GM19025 (cell line): ENCODE results near the gene RYR2.
"Not testable (repeated sequence)": the region's sequence is repeated elsewhere in the genome, so short reads cannot be mapped to it uniquely, and the experiment has no call there.

Experiments
- ATAC-seq: cut with Tn5 transposase; IDR thresholded peaks from one replicate; pipeline ENCODE4 v1.9.1; 2021; ENCODE audit warnings: mild to moderate bottlenecking, low read depth, moderate library complexity; ENCODE audit not compliant: unreplicated experiment

RYR2 gene

DNA sequence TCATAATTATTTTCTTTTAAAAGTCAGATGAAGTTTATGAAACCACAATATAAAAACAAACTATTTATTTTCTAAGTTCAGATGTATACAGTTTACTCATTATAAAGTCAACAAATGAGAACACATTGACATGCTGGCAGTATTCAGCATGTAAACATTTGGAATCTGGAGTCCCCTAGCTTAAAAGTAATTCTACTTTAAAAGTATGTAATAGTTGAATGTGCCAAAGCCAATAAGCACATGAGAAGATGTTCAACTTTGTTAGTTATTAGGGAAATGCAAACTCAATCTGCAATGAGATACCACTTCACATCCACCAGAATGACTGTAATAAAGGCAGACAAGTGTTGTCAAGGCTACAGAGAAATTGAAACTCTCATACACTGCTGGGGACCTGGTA, 96.6 kb downstream of the RYR2 start:
- no peak for ATAC-seq

GRCh38 chr1:237139732-237140131, 97.7 kb downstream of the RYR2 start:
- no peak for ATAC-seq

GRCh38 chr1:237140986-237141385, 99.0 kb downstream of the RYR2 start:
- ATAC-seq = no peak

GRCh38 chr1:237141502-237141901, 99.5 kb downstream of the RYR2 start:
- ATAC-seq = no peak

- ATAC-seq = no peak
Measured at GRCh38 chr1:237145379-237146135, 103.6 kb downstream of the RYR2 start.

- ATAC-seq = no peak
Measured at GRCh38 chr1:237146241-237146640, 104.3 kb downstream of the RYR2 start.

GRCh38 chr1:237149857-237150256, 107.9 kb downstream of the RYR2 start:
- no peak for ATAC-seq

DNA sequence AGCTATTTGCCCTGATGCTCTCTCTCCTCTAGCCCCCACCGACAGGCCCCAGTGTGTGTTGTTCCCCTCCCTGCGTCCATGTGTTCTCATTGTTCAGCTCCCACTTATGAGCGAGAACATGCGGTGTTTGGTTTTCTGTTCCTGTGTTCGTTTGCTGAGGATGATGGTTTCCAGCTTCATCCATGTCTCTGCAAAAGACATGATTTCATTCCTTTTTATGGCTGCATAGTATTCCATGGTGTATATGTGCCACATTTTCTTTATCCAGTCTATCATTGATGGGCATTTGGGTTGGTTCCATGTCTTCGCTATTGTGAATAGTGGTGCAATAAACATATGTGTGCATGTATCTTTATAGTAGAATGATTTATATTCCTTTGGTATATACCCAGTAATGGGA, 110.0 kb downstream of the RYR2 start:
- not testable (repeated sequence) for ATAC-seq

DNA sequence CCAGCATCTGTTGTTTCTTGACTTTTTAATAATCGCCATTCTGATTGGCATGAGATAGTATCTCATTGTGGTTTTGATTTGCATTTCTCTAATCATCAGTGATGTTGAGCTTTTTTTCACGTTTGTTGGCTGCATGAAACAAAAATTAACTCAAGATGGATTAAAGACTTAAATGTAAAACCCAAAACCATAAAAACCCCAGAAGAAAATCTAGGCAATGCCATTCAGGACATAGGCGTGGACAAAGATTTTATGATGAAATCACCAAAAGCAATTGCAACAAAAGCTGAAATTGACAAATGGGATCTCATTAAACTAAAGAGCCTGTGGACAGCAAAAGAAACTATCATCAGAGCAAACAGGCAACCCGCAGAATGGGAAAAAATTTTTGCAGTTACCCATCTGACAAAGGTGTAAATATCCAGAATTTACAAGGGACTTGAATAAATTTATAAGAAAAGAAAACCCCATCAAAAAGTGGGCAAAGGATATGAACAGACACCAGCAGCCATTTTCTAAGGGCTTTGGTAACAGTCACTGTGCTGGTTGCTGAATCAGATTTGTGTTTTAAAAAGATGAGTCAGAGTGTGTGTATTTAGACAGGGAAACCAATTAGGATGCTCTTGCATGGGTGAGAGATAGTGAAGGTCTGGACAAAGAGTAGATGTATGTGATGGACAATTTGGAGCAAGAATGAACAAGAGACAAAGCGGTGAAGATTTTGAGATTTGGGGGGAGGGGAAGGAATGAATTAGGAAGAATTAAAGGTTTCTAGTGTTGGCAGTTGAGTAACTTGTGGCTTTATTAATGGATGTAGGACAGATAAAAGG, 110.7 kb downstream of the RYR2 start:
- ATAC-seq = no peak

- no peak for ATAC-seq
Measured at GRCh38 chr1:237154157-237154556, 112.2 kb downstream of the RYR2 start.

DNA sequence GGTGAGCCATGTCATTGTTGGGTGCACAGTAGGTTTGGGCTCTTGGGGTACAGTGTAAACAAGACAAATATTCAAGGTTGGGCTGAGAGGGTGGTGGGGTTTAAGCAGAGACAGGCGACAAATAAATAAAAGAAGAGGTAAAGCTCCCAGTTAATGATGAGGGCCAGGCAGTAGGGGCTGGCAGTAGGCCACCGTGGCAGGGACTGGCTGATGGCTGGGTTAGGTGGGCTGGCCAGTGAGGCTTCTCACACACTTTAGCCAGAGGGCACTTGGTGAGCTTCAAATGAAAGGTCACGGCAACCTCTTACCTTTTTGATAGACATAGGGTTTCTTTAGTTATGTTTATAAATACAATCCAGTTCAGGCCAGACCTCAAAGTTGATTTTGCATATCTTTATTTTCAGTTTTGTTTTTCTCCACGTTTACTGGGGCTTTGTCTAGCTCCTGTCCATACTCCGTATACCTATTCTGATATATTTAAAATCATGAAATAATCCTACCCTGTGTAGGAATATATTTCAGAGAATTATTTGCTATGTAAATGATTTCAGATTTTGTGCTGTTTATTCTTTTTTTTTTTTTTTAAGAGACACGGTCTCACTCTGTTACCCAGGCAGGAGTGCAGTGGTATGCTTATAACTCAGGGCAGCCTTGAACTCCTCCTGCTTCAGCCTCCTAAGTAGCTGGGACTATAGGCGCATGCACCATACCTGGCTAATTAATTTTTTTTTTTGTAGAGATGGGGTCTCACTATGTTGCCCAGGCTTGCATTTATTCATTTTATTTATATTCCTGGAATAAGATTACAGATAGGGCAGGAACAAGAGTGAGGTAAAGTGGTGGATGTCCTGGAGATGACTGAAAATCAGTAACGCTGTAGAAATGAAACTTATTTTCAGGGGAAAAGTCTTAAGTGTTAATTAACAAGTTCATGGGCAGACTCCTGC, 122.7 kb downstream of the RYR2 start:
- ATAC-seq = no peak

GRCh38 chr1:237166086-237166485, 124.1 kb downstream of the RYR2 start:
- ATAC-seq = no peak

- no peak for ATAC-seq
Measured at GRCh38 chr1:237166593-237167101, 124.7 kb downstream of the RYR2 start.

GRCh38 chr1:237170149-237170548, 128.2 kb downstream of the RYR2 start:
- ATAC-seq = no peak

DNA sequence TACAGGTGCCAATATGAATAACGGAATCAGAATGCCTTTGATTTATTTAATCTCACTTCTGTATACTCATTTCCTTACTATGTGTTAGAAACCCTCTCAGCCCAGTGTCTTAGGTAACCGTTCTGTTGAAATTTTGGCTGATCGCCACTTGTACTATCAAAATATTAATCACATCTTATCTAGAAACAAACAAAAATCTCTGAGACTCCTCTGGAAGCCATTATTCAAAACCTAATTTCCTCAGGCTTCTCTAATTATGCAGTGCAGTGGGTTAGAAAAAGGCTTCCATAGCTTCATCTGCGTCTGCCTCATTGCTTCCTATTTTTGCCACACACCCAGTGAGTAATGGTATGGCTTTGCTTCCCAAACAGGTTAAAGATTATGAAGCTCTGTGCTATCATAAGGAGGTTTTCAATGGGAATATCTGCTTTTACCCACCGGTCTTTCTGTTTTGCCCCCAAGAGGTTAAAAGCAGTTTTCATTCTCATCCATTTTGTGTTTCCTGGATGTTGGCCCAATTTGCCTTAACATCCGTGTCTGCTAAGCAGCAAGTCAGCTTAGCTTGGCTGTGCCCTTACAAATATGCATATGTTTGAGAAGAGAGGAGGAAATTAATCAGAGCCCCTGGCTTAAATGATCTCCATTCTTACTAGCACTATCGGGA, 129.6 kb downstream of the RYR2 start:
- no peak for ATAC-seq

DNA sequence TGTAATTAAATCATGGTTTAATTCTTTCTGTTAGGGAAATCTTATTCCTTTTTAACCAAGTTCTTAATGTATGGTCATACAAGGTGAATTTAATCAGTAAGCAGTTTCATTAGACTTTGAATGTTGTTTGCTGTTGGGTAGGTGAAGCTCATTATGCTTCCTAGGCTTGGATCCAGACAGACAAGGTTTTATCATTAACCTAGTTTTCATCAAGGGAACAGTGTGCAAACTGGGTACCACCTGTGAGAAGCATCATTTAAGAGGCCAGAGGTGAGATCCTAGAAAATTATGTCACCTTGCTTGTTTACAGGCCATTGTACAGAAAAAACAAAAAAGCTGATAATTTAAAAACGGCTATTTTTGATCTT, 130.1 kb downstream of the RYR2 start:
- no peak for ATAC-seq

- ATAC-seq = no peak
Measured at GRCh38 chr1:237179503-237179902, 137.5 kb downstream of the RYR2 start.

DNA sequence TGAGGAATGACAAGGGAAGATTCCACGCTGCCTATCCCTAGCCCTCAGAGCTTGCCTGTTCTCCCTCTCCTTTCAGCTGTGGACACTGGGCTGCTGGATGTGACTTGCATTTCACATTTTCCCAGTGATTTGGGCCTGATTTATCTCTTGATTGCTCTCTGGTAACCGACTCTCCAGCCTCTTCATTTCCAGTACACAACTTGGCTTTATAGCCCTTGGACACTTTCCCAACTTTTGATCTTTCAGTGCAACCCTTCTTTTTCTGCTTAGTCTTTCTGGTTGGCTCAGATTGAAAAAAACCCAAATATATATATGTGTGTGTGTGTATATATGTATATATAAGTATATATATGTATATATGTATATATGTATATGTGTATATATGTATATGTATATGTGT, 138.3 kb downstream of the RYR2 start:
- no peak for ATAC-seq

- ATAC-seq = no peak
Measured at GRCh38 chr1:237181743-237182317, 139.8 kb downstream of the RYR2 start.
